Bronchial epithelial cell (primary cell): ENCODE results near the gene TECPR2. TPM values are rescaled to one million over a fixed set of nuclear protein-coding genes. Genes with fewer than 3 reads are reported as not detected.

Experiments used
- DNase-seq: peaks from one replicate; pipeline ENCODE4 v3.0.0-alpha.2; 2010; ENCODE audit warnings: low read depth
- FAIRE-seq: peaks from 2 replicates; lab custom pipeline; 2011; peaks lifted over from hg19 to GRCh38; lab: Jason Lieb, UNC
- H3K27me3 ChIP-seq: 2 replicates; pipeline ENCODE4 v1.5.1; 2011; ENCODE audit warnings: low read length; ENCODE audit not compliant: control insufficient read depth, insufficient read depth
- H3K36me3 ChIP-seq: 2 replicates; pipeline ENCODE4 v1.5.1; 2011; ENCODE audit warnings: low read length; ENCODE audit not compliant: control insufficient read depth, insufficient read depth
- H3K4me3 ChIP-seq: 2 replicates; pipeline ENCODE4 v1.5.1; 2011; ENCODE audit warnings: mild to moderate bottlenecking, low read depth, low read length, control low read depth
- CTCF ChIP-seq: IDR thresholded peaks from 2 replicates; pipeline ENCODE4 v1.5.1; 2011; ENCODE audit warnings: mild to moderate bottlenecking, moderate library complexity, low read length, control low read depth, inconsistent platforms; ENCODE audit not compliant: insufficient read depth, severe bottlenecking
- total RNA-seq: library from RNA; depleted of rRNA; stranded (reverse); fragments of >200 nt; gene quantifications from 2 replicates; pipeline ENCODE4 v1.2.1, GENCODE V29; 2014

The TECPR2 gene
- total RNA-seq, 1 donor from 2014 or later: 4.7 TPM

- DNase-seq (no peak), FAIRE-seq (no peak)
- Histone ChIP-seq H3K4me3 (no peak overlapping the region), H3K27me3 (no peaks in the 10 kb centered on the region), H3K36me3 (peaks cover 29% of the 10 kb centered on the region)
- TF ChIP-seq CTCF: no peak
Observed at GRCh38 chr14:102445066-102445465, 82.3 kb downstream of the TECPR2 start.

- no peak for FAIRE-seq
- no peak for TF ChIP-seq CTCF
- H3K4me3 ChIP-seq: no peak overlapping the region
- no peaks in the 10 kb centered on the region for H3K27me3 ChIP-seq
- no peak for DNase-seq
- H3K36me3 ChIP-seq: peaks cover 25% of the 10 kb centered on the region
Observed at GRCh38 chr14:102445641-102446040, 82.9 kb downstream of the TECPR2 start.

GRCh38 chr14:102450206-102451063 lies 87.7 kb downstream of the TECPR2 start:
- Histone ChIP-seq H3K27me3 (no peaks in the 10 kb centered on the region), H3K4me3 (no peak overlapping the region), H3K36me3 (peaks cover 24% of the 10 kb centered on the region)
- DNase-seq (no peak), FAIRE-seq (no peak)
- TF ChIP-seq CTCF: no peak

GRCh38 chr14:102451064-102451352 lies 88.3 kb downstream of the TECPR2 start:
- FAIRE-seq (no peak), DNase-seq (no peak)
- H3K36me3 ChIP-seq: peaks cover 24% of the 10 kb centered on the region
- H3K4me3 ChIP-seq: no peak overlapping the region
- TF ChIP-seq CTCF: no peak
- H3K27me3 ChIP-seq: no peaks in the 10 kb centered on the region

GRCh38 chr14:102452302-102452701 lies 89.6 kb downstream of the TECPR2 start:
- FAIRE-seq (no peak), DNase-seq (no peak)
- no peaks in the 10 kb centered on the region for H3K27me3 ChIP-seq
- TF ChIP-seq CTCF: no peak
- H3K4me3 ChIP-seq: no peak overlapping the region
- peaks cover 20% of the 10 kb centered on the region for H3K36me3 ChIP-seq

- Histone ChIP-seq H3K27me3 (no peaks in the 10 kb centered on the region), H3K4me3 (no peak overlapping the region), H3K36me3 (peaks cover 19% of the 10 kb centered on the region)
- FAIRE-seq (no peak), DNase-seq (no peak)
- no peak for TF ChIP-seq CTCF
Observed at GRCh38 chr14:102454711-102455110, 92.0 kb downstream of the TECPR2 start.
